Measurements from ENCODE around the gene SPRED1. TPM values are rescaled to one million over a fixed set of nuclear protein-coding genes. Genes with fewer than 3 reads are reported as not detected.

The SPRED1 gene
- total and polyA plus RNA-seq, 10 of the 15 experiments (the other 5 are each of a cell fraction or from before 2014, with no cell fraction given), result 0.08 to 2.6 (median 0.22) TPM

DNA sequence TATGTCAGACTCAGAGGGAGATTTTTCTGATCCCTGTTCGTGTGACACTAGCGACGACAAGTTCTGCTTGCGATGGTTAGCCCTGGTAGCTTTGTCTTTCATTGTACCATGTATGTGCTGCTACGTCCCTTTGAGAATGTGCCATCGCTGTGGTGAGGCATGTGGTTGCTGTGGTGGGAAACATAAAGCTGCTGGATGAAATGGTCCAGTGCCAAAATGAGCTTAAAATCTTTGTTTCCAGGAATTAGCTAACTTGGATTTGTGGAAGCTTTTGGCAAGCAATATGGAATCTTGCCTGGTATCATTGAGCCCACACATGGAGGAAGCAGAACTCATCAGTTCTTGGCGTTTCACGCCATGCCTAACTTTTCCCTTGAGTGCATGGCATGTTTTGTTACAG is 98.8 kb downstream of the SPRED1 start:
- H4K20me1 ChIP-seq (ENCODE audit: control insufficient read depth, insufficient read depth), result no peaks in the 10 kb centered on the region
- ChIA-PET RAD21 (ENCODE audit: unreplicated experiment) (interaction anchor here (2.0 to 7.0 kb wide), 3 partner anchors 283 to 354 kb away, joined by 4 to 71 read pairs (median 15); no protein-coding TSS in a partner anchor), SMC1A (ENCODE audit: uncharacterized antibody, unreplicated experiment) (interaction anchor here (0.6 to 7.0 kb wide), 4 partner anchors 72 to 355 kb away, joined by 3 to 76 read pairs (median 12); no protein-coding TSS in a partner anchor), POLR2A (no interaction called here), CTCF (interaction anchor here (1.0 to 8.0 kb wide), 4 partner anchors 282 to 355 kb away, joined by 3 to 116 read pairs (median 6); no protein-coding TSS in a partner anchor)
- H2AFZ ChIP-seq (ENCODE audit: control insufficient read depth, low read depth, low read length), result no peak overlapping the region
- no peaks in the 10 kb centered on the region for H3K36me3 ChIP-seq (ENCODE audit: control insufficient read depth in 2 of 2, insufficient read depth in 2 of 2, low read length in 1 of 2)
- H3K4me1 ChIP-seq (ENCODE audit: control insufficient read depth, insufficient read depth, low read length), result no peaks in the 10 kb centered on the region
- ATAC-seq (no peak), DNase-seq (ENCODE audit: low read depth, low spot score) (no peak), FAIRE-seq (no peak)
- no TSS peak for BruUV-seq (replicated peaks)
- H3K9me3 ChIP-seq (replicated peaks; ENCODE audit: control insufficient read depth, insufficient read depth, low read length), result no peaks in the 10 kb centered on the region
- H3K4me2 ChIP-seq (ENCODE audit: control insufficient read depth, insufficient read depth), result no peak overlapping the region
- no peak overlapping the region for H3K4me3 ChIP-seq
- H3K9ac ChIP-seq (ENCODE audit: control insufficient read depth, insufficient read depth, low read length), result no peak overlapping the region
- in situ Hi-C loops (cut with MboI), result loop anchor here (5.0 kb wide), 1 partner anchor 344 kb away; no protein-coding TSS in a partner anchor
- no peaks in the 10 kb centered on the region for H3K79me2 ChIP-seq (ENCODE audit: control insufficient read depth, insufficient read depth, low read length)
- no peak for TF ChIP-seq IRF4 (IDR thresholded peaks at IDR 0.05; ENCODE audit: low read depth, low read length)
- no peak for TF ChIP-seq NBN (IDR thresholded peaks at IDR 0.05)
- TF ChIP-seq ZNF274 (IDR thresholded peaks at IDR 0.05; ENCODE audit: insufficient read depth, insufficient read length), result no peak
- no peak for TF ChIP-seq CBX3 (IDR thresholded peaks at IDR 0.05; ENCODE audit: borderline replicate concordance, low read depth)
- TF ChIP-seq ZNF384 (IDR thresholded peaks at IDR 0.05; ENCODE audit: borderline replicate concordance, low read depth, low read length), result no peak
- TF ChIP-seq, protein P1, sequence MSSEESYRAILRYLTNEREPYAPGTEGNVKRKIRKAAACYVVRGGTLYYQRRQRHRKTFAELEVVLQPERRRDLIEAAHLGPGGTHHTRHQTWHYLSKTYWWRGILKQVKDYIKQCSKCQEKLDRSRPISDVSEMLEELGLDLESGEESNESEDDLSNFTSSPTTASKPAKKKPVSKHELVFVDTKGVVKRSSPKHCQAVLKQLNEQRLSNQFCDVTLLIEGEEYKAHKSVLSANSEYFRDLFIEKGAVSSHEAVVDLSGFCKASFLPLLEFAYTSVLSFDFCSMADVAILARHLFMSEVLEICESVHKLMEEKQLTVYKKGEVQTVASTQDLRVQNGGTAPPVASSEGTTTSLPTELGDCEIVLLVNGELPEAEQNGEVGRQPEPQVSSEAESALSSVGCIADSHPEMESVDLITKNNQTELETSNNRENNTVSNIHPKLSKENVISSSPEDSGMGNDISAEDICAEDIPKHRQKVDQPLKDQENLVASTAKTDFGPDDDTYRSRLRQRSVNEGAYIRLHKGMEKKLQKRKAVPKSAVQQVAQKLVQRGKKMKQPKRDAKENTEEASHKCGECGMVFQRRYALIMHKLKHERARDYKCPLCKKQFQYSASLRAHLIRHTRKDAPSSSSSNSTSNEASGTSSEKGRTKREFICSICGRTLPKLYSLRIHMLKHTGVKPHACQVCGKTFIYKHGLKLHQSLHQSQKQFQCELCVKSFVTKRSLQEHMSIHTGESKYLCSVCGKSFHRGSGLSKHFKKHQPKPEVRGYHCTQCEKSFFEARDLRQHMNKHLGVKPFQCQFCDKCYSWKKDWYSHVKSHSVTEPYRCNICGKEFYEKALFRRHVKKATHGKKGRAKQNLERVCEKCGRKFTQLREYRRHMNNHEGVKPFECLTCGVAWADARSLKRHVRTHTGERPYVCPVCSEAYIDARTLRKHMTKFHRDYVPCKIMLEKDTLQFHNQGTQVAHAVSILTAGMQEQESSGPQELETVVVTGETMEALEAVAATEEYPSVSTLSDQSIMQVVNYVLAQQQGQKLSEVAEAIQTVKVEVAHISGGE (CRISPR knock-in tag; IDR thresholded peaks at IDR 0.05), result no peak
- TF ChIP-seq WRNIP1 (IDR thresholded peaks at IDR 0.05; ENCODE audit: borderline replicate concordance, low read depth, low read length), result no peak
- H3K27me3 ChIP-seq (replicated peaks in 1 of 2; ENCODE audit: control insufficient read depth in 2 of 2, insufficient read depth in 2 of 2, low read length in 1 of 2), result no peaks in the 10 kb centered on the region
- WGBS (ENCODE audit: insufficient coverage, insufficient replicate concordance, low lambda C conversion rate, missing lambda C conversion rate), result 45% methylated on average over 8 of the region's 8 CpGs
- intact Hi-C loops (cut with micrococcal nuclease; ENCODE audit: unreplicated experiment), result loop anchor here (5.0 kb wide), 3 partner anchors 49 to 279 kb away; partner anchors contain the start of gene SPRED1
- no peak overlapping the region for H3K27ac ChIP-seq (ENCODE audit: control insufficient read depth, insufficient read depth)
